Measurements from ENCODE around the gene UNC93A. TPM values are rescaled to one million over a fixed set of nuclear protein-coding genes. Genes with fewer than 3 reads are reported as not detected.

UNC93A gene
- total and polyA plus RNA-seq, 7 donors, result not detected

GRCh38 chr6:167337675-167338449 lies 46.7 kb downstream of the UNC93A start:
- no peak overlapping the region for H3K4me3 ChIP-seq
- DNase-seq, result no peak
- no peaks in the 10 kb centered on the region for H3K4me1 ChIP-seq
- no peaks in the 10 kb centered on the region for H3K36me3 ChIP-seq (ENCODE audit: insufficient read depth in 1 of 2, low read depth in 1 of 2)
- intact Hi-C loops (cut with DNase I), result no loop called here
- no peak overlapping the region for H3K27ac ChIP-seq
- no peak for ATAC-seq
- H3K9me3 ChIP-seq, result no peaks in the 10 kb centered on the region
- 92 to 97% (median 95%) methylated on average over 5 of the region's 5 CpGs for WGBS, 3 donors
- TF ChIP-seq, protein P1, sequence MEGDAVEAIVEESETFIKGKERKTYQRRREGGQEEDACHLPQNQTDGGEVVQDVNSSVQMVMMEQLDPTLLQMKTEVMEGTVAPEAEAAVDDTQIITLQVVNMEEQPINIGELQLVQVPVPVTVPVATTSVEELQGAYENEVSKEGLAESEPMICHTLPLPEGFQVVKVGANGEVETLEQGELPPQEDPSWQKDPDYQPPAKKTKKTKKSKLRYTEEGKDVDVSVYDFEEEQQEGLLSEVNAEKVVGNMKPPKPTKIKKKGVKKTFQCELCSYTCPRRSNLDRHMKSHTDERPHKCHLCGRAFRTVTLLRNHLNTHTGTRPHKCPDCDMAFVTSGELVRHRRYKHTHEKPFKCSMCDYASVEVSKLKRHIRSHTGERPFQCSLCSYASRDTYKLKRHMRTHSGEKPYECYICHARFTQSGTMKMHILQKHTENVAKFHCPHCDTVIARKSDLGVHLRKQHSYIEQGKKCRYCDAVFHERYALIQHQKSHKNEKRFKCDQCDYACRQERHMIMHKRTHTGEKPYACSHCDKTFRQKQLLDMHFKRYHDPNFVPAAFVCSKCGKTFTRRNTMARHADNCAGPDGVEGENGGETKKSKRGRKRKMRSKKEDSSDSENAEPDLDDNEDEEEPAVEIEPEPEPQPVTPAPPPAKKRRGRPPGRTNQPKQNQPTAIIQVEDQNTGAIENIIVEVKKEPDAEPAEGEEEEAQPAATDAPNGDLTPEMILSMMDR (IDR thresholded peaks at IDR 0.05), result no peak
- H3K27me3 ChIP-seq (ENCODE audit: insufficient read depth in 3 of 3, low read length in 2 of 3), result peaks cover 0 to 23% (median 0%) of the 10 kb centered on the region in 3 donors

DNA sequence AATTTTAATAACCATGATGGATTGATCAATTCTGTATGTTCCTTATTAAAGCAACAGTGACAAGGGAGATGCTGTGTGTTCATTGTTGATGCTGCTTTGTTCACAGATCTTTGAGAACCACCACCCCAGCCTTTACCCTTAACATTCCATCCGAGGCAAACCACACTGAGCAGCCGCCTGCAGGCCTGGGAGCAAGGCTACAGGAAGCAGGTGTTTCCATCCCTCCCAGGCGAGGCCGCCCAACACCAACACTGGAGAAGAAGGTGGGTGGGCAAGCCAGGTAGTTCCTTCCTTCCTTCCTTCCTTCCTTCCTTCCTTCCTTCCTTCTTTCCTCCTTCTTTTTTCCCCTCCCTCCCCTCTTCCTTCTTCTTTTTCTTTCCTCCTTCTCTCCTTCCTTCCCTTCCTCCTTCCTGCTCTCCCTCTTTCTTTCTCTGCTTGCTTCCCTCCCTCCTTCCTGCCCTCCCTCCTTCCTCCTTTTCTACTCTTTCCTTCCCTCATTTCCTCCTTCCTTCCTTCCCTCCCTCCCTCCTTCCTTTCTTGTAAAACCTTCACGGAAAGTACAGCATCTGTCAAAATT lies 47.5 kb downstream of the UNC93A start:
- ATAC-seq, result no peak
- H3K27me3 ChIP-seq (ENCODE audit: insufficient read depth in 3 of 3, low read length in 2 of 3), result peaks cover 0 to 30% (median 0%) of the 10 kb centered on the region in 3 donors
- no peaks in the 10 kb centered on the region for H3K4me1 ChIP-seq
- no peaks in the 10 kb centered on the region for H3K36me3 ChIP-seq (ENCODE audit: insufficient read depth in 1 of 2, low read depth in 1 of 2)
- DNase-seq, result no peak
- no peak overlapping the region for H3K27ac ChIP-seq
- H3K4me3 ChIP-seq, result no peak overlapping the region
- intact Hi-C loops (cut with DNase I), result no loop called here
- 48 to 51% (median 50%) methylated on average over 5 of the region's 5 CpGs for WGBS, 3 donors
- no peaks in the 10 kb centered on the region for H3K9me3 ChIP-seq
- TF ChIP-seq, protein P1 (IDR thresholded peaks at IDR 0.05), result no peak

- Histone ChIP-seq H3K4me3 (no peak overlapping the region), H3K27me3 (ENCODE audit: insufficient read depth in 3 of 3, low read length in 2 of 3) (peaks cover 0 to 30% (median 0%) of the 10 kb centered on the region in 3 donors), H3K27ac (no peak overlapping the region), H3K36me3 (ENCODE audit: insufficient read depth in 1 of 2, low read depth in 1 of 2) (no peaks in the 10 kb centered on the region), H3K4me1 (no peaks in the 10 kb centered on the region), H3K9me3 (no peaks in the 10 kb centered on the region)
- TF ChIP-seq, protein P1 (IDR thresholded peaks at IDR 0.05), result no peak
- WGBS, 3 donors, result 51 to 55% (median 54%) methylated on average over 12 of the region's 12 CpGs
- ATAC-seq, result no peak
- intact Hi-C loops (cut with DNase I), result no loop called here
- DNase-seq, result no peak
These were observed 50.0 kb downstream of the UNC93A start for GRCh38 chr6:167341038-167341583.

GRCh38 chr6:167341665-167342655 lies 50.8 kb downstream of the UNC93A start:
- DNase-seq, result no peak
- H3K9me3 ChIP-seq, result no peaks in the 10 kb centered on the region
- H3K27ac ChIP-seq, result no peak overlapping the region
- H3K27me3 ChIP-seq (ENCODE audit: insufficient read depth in 3 of 3, low read length in 2 of 3), result peaks cover 0 to 34% (median 0%) of the 10 kb centered on the region in 3 donors
- H3K36me3 ChIP-seq (ENCODE audit: insufficient read depth in 1 of 2, low read depth in 1 of 2), result no peaks in the 10 kb centered on the region
- intact Hi-C loops (cut with DNase I), result no loop called here
- WGBS, 3 donors, result 47 to 52% (median 49%) methylated on average over 3 of the region's 3 CpGs
- no peak overlapping the region for H3K4me3 ChIP-seq
- no peak for ATAC-seq
- H3K4me1 ChIP-seq, result no peaks in the 10 kb centered on the region
- TF ChIP-seq, protein P1 (IDR thresholded peaks at IDR 0.05), result no peak
